HepG2 (cell line): ENCODE data around the gene UXS1. TPM values are rescaled to one million over a fixed set of nuclear protein-coding genes. Genes with fewer than 3 reads are reported as not detected.

ENCODE experiments used
- ATAC-seq: fragments of 200-7000 bp; cut with Tn5 transposase; 3 replicates; pipeline ENCODE4 v1.9.1; 2020; ENCODE audit warnings: mild to moderate bottlenecking, moderate library complexity
- BruUV-seq: library from RNA; stranded (reverse); fragments of 400-500 nt; replicated peaks from 2 replicates; lab custom pipeline; 2021; lab: Mats Ljungman, UMichigan
- CTCF ChIA-PET: fragments of 300-600 bp; formaldehyde crosslinking; extraction: SDS; loops from one replicate; lab custom pipeline; 2021; ENCODE audit warnings: low total read pairs, inconsistent platforms, low intra/inter-chr PET ratio; lab: Yijun Ruan, JAX
- POLR2A ChIA-PET: fragments of 350-600 bp; sonication (Branson Sonifier 250); formaldehyde crosslinking; loops from one replicate; lab custom pipeline; 2020; ENCODE audit warnings: antibody characterized with exemption, inconsistent platforms; lab: Yijun Ruan, JAX
- DNase-seq: peaks from one replicate; pipeline ENCODE4 v3.0.0-alpha.2; 2015; ENCODE audit warnings: low spot score
- FAIRE-seq: peaks from 3 replicates; lab custom pipeline; 2011; peaks lifted over from hg19 to GRCh38; lab: Jason Lieb, UNC
- H2AFZ ChIP-seq: one replicate; pipeline ENCODE4 v1.6.1; 2011; ENCODE audit warnings: low read length, inconsistent platforms
- H3K27ac ChIP-seq: fragments of 300-600 bp; 3 replicates; pipeline ENCODE4 v1.8.0; 2011; ENCODE audit warnings: mixed run types, mild to moderate bottlenecking, mixed read lengths, low read length, inconsistent platforms; ENCODE audit not compliant: insufficient read depth; ENCODE audit errors: extremely low read length
- H3K27me3 ChIP-seq, 2 experiments: fragments of 200-600 bp in 1 of 2; 2 replicates in 1 of 2; 3 replicates in 1 of 2; pipeline versions ENCODE4 v1.6.0 to v1.8.0; 2011; ENCODE audit warnings: low read length in 2 of 2, mild to moderate bottlenecking in 2 of 2, moderate library complexity in 2 of 2, inconsistent platforms in 1 of 2; ENCODE audit not compliant: insufficient read depth in 2 of 2, control insufficient read depth in 1 of 2
- H3K36me3 ChIP-seq, 2 experiments: fragments of 200-600 bp in 1 of 2; replicated peaks in 1 of 2; 2 replicates in 1 of 2; 3 replicates in 1 of 2; pipeline versions ENCODE4 v1.5.1 to v1.8.0; 2011; ENCODE audit warnings: low read length in 2 of 2, inconsistent platforms in 1 of 2; ENCODE audit not compliant: insufficient read depth in 2 of 2, control insufficient read depth in 1 of 2
- H3K4me1 ChIP-seq: 2 replicates; pipeline ENCODE4 v1.5.1; 2012; ENCODE audit warnings: low read length, inconsistent platforms; ENCODE audit not compliant: insufficient read depth
- H3K4me2 ChIP-seq: 2 replicates; pipeline ENCODE4 v1.6.0; 2011; ENCODE audit warnings: low read depth, low read length, inconsistent platforms
- H3K4me3 ChIP-seq, 3 experiments: fragments of 200-600 bp in 1 of 3; sonication (generic), shearing (Covaris generic) in 1 of 3; replicated peaks in 1 of 3; 2 replicates each; pipeline ENCODE4 v1.5.1; 2011 to 2016; ENCODE audit warnings: low read length in 3 of 3, inconsistent platforms in 2 of 3, low read depth in 2 of 3, mild to moderate bottlenecking in 2 of 3, control low read depth in 1 of 3, mixed read lengths in 1 of 3; ENCODE audit not compliant: insufficient read depth in 1 of 3
- H3K79me2 ChIP-seq: one replicate; pipeline ENCODE4 v1.6.1; 2011; ENCODE audit warnings: low read length, inconsistent platforms; ENCODE audit not compliant: insufficient read depth
- H3K9ac ChIP-seq: 2 replicates; pipeline ENCODE4 v1.6.0; 2011; ENCODE audit warnings: mild to moderate bottlenecking, low read depth, low read length, inconsistent platforms; ENCODE audit not compliant: insufficient read depth
- H3K9me3 ChIP-seq: 2 replicates; pipeline ENCODE4 v1.5.1; 2012; ENCODE audit warnings: mild to moderate bottlenecking, low read length
- H4K20me1 ChIP-seq: 2 replicates; pipeline ENCODE4 v1.6.0; 2011; ENCODE audit warnings: inconsistent platforms, mild to moderate bottlenecking, low read length, moderate library complexity; ENCODE audit not compliant: insufficient read depth
- DPF2 ChIP-seq: sonication (generic); formaldehyde crosslinking; IDR thresholded peaks from 2 replicates; pipeline ENCODE4 v1.4.0; 2020; ENCODE audit warnings: mild to moderate bottlenecking, low read depth, missing genetic modification reagents, borderline replicate concordance
- FOXK1 ChIP-seq: sonication (generic); formaldehyde crosslinking; IDR thresholded peaks from 2 replicates; pipeline ENCODE4 v1.4.0; 2020; ENCODE audit warnings: low read depth, missing genetic modification reagents, borderline replicate concordance
- MAFF ChIP-seq: IDR thresholded peaks from 2 replicates; pipeline ENCODE4 v1.6.1; 2011; ENCODE audit warnings: low read depth, low read length, improper control_type of control experiment
- THAP11 ChIP-seq: IDR thresholded peaks from 2 replicates; pipeline ENCODE4 v1.6.1; 2016; ENCODE audit warnings: missing biosample characterization, missing genetic modification reagents
- ZNF572 ChIP-seq: sonication (generic); formaldehyde crosslinking; IDR thresholded peaks from 2 replicates; pipeline ENCODE4 v1.5.1; 2020; ENCODE audit warnings: mild to moderate bottlenecking, missing genetic modification reagents
- ZNF841 ChIP-seq: sonication (generic); formaldehyde crosslinking; IDR thresholded peaks from 2 replicates; pipeline ENCODE4 v1.8.1; 2023; ENCODE audit warnings: missing genetic modification reagents, borderline replicate concordance
- WGBS: methylation state at CpG from one replicate; pipeline ENCODE4 v1.1.6; 2017; ENCODE audit warnings: low lambda C conversion rate; 5-methylcytosine and 5-hydroxymethylcytosine counted together
- in situ Hi-C: cut with HindIII; loops from 2 replicates; pipeline ENCODE4 v1.10.0; 2017; ENCODE audit warnings: low pct_unique_long_range_greater_than_20kb; ENCODE audit not compliant: extremely low pct_ligation_motif_present
- intact Hi-C: fragments of 100-400 bp; cut with micrococcal nuclease; formaldehyde crosslinking; loops from one replicate; pipeline ENCODE4 v1.10.0; 2022; ENCODE audit not compliant: unreplicated experiment
- polyA plus RNA-seq, 8 experiments: library from polyadenylated mRNA; depleted of rRNA in 3 of 8; stranded (reverse) in 7 of 8; unstranded in 1 of 8; fragments of >200 nt; fragmentation: Illumina TruSeq in 4 of 8; extraction: Trizol in 4 of 8; gene quantifications; 2 replicates each; pipeline versions ENCODE4 v1.2.1 to v1.2.3, GENCODE V29; 2011 to 2016; ENCODE audit warnings: low read depth in 4 of 8, missing spikeins in 1 of 8, mixed read lengths in 1 of 8; ENCODE audit not compliant: insufficient read depth in 1 of 8
- total RNA-seq, 5 experiments: library from RNA; depleted of rRNA; stranded (reverse); fragments of >200 nt; fragmentation: Illumina TruSeq; extraction: Trizol; gene quantifications; 2 replicates each; pipeline ENCODE4 v1.2.3, GENCODE V29; 2016; ENCODE audit warnings: low read depth in 1 of 5
- TF ChIP-seq, protein P1 (sequence below): sonication (generic); formaldehyde crosslinking; IDR thresholded peaks from 2 replicates; pipeline ENCODE4 v1.4.0; 2020; ENCODE audit warnings: missing genetic modification reagents, borderline replicate concordance
- TF ChIP-seq, protein P2 (sequence below): IDR thresholded peaks from 2 replicates; pipeline ENCODE4 v1.6.1; 2016; ENCODE audit warnings: missing biosample characterization, missing genetic modification reagents, low read depth
- TF ChIP-seq, protein P3 (sequence below): sonication (generic); formaldehyde crosslinking; IDR thresholded peaks from 2 replicates; pipeline ENCODE4 v1.5.0; 2020; ENCODE audit warnings: missing genetic modification reagents
- TF ChIP-seq, protein P4 (sequence below): sonication (generic); formaldehyde crosslinking; IDR thresholded peaks from 2 replicates; pipeline ENCODE4 v1.4.0; 2020; ENCODE audit warnings: missing genetic modification reagents
- TF ChIP-seq, protein P5 (sequence below): sonication (generic); formaldehyde crosslinking; IDR thresholded peaks from 2 replicates; pipeline ENCODE4 v1.4.0; 2020; ENCODE audit warnings: missing genetic modification reagents, mild to moderate bottlenecking, borderline replicate concordance

UXS1 gene
- total and polyA plus RNA-seq, 2 of the 13 experiments (the other 11 are each of a cell fraction or from before 2014, with no cell fraction given) = 53.3 to 110 TPM

DNA sequence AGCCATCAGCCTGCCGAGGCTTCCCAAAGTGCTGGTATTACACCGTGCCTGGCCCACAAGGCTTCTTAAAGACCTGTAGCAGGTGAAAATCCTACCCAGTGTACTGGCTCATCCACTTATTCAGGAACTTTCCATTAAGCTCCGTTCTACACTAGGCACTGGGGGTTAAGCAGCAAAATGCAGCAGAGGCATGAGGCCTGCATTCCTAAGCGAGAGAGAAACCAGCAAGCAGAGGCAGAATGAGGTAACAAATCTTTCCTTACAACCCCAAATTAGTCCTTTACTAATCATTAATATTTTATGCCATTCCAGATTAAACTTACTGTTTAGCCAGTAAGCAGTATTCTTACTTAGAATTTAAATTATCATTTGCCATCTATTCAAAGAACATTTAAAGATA is 32.8 kb downstream of the UXS1 start:
- peaks cover 1% of the 10 kb centered on the region; the same call in 1 of the 2 replicates for H3K4me1 ChIP-seq
- in situ Hi-C loops = no loop called here
- no peak overlapping the region for H3K4me3 ChIP-seq
- H3K4me2 ChIP-seq = no peak overlapping the region
- H3K27me3 ChIP-seq = no peaks in the 10 kb centered on the region
- H4K20me1 ChIP-seq = no peaks in the 10 kb centered on the region
- no TSS peak for BruUV-seq
- H3K9me3 ChIP-seq = no peaks in the 10 kb centered on the region
- WGBS = 97% methylated on average over 4 of the region's 4 CpGs
- no peak for DNase-seq
- H3K9ac ChIP-seq = no peak overlapping the region
- H3K27ac ChIP-seq = no peak overlapping the region
- TF ChIP-seq THAP11 (CRISPR knock-in tag) = no peak
- TF ChIP-seq, protein P1, sequence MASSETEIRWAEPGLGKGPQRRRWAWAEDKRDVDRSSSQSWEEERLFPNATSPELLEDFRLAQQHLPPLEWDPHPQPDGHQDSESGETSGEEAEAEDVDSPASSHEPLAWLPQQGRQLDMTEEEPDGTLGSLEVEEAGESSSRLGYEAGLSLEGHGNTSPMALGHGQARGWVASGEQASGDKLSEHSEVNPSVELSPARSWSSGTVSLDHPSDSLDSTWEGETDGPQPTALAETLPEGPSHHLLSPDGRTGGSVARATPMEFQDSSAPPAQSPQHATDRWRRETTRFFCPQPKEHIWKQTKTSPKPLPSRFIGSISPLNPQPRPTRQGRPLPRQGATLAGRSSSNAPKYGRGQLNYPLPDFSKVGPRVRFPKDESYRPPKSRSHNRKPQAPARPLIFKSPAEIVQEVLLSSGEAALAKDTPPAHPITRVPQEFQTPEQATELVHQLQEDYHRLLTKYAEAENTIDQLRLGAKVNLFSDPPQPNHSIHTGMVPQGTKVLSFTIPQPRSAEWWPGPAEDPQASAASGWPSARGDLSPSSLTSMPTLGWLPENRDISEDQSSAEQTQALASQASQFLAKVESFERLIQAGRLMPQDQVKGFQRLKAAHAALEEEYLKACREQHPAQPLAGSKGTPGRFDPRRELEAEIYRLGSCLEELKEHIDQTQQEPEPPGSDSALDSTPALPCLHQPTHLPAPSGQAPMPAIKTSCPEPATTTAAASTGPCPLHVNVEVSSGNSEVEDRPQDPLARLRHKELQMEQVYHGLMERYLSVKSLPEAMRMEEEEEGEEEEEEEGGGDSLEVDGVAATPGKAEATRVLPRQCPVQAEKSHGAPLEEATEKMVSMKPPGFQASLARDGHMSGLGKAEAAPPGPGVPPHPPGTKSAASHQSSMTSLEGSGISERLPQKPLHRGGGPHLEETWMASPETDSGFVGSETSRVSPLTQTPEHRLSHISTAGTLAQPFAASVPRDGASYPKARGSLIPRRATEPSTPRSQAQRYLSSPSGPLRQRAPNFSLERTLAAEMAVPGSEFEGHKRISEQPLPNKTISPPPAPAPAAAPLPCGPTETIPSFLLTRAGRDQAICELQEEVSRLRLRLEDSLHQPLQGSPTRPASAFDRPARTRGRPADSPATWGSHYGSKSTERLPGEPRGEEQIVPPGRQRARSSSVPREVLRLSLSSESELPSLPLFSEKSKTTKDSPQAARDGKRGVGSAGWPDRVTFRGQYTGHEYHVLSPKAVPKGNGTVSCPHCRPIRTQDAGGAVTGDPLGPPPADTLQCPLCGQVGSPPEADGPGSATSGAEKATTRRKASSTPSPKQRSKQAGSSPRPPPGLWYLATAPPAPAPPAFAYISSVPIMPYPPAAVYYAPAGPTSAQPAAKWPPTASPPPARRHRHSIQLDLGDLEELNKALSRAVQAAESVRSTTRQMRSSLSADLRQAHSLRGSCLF (CRISPR knock-in tag) = no peak
- TF ChIP-seq, protein P2, sequence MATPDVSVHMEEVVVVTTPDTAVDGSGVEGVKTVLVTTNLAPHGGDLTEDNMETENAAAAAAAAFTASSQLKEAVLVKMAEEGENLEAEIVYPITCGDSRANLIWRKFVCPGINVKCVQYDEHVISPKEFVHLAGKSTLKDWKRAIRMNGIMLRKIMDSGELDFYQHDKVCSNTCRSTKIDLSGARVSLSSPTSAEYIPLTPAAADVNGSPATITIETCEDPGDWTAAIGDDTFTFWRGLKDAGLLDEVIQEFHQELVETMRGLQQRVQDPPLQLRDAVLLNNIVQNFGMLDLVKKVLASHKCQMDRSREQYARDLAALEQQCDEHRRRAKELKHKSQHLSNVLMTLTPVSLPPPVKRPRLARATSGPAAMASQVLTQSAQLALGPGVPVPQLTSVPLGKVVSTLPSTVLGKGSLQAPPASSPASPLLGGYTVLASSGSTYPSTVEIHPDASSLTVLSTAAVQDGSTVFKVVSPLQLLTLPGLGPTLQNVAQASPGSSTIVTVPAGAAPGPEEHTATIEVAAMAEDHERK (CRISPR knock-in tag) = no peak
- TF ChIP-seq, protein P3, sequence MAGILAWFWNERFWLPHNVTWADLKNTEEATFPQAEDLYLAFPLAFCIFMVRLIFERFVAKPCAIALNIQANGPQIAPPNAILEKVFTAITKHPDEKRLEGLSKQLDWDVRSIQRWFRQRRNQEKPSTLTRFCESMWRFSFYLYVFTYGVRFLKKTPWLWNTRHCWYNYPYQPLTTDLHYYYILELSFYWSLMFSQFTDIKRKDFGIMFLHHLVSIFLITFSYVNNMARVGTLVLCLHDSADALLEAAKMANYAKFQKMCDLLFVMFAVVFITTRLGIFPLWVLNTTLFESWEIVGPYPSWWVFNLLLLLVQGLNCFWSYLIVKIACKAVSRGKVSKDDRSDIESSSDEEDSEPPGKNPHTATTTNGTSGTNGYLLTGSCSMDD (CRISPR knock-in tag) = no peak
- no peak for TF ChIP-seq DPF2 (CRISPR knock-in tag)
- TF ChIP-seq ZNF841 (CRISPR knock-in tag) = no peak
- no peak for TF ChIP-seq ZNF572 (CRISPR knock-in tag)
- TF ChIP-seq, protein P4, sequence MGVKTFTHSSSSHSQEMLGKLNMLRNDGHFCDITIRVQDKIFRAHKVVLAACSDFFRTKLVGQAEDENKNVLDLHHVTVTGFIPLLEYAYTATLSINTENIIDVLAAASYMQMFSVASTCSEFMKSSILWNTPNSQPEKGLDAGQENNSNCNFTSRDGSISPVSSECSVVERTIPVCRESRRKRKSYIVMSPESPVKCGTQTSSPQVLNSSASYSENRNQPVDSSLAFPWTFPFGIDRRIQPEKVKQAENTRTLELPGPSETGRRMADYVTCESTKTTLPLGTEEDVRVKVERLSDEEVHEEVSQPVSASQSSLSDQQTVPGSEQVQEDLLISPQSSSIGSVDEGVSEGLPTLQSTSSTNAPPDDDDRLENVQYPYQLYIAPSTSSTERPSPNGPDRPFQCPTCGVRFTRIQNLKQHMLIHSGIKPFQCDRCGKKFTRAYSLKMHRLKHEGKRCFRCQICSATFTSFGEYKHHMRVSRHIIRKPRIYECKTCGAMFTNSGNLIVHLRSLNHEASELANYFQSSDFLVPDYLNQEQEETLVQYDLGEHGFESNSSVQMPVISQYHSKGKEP (CRISPR knock-in tag) = no peak
- TF ChIP-seq MAFF = no peak
- TF ChIP-seq FOXK1 (CRISPR knock-in tag) = no peak
- TF ChIP-seq, protein P5, sequence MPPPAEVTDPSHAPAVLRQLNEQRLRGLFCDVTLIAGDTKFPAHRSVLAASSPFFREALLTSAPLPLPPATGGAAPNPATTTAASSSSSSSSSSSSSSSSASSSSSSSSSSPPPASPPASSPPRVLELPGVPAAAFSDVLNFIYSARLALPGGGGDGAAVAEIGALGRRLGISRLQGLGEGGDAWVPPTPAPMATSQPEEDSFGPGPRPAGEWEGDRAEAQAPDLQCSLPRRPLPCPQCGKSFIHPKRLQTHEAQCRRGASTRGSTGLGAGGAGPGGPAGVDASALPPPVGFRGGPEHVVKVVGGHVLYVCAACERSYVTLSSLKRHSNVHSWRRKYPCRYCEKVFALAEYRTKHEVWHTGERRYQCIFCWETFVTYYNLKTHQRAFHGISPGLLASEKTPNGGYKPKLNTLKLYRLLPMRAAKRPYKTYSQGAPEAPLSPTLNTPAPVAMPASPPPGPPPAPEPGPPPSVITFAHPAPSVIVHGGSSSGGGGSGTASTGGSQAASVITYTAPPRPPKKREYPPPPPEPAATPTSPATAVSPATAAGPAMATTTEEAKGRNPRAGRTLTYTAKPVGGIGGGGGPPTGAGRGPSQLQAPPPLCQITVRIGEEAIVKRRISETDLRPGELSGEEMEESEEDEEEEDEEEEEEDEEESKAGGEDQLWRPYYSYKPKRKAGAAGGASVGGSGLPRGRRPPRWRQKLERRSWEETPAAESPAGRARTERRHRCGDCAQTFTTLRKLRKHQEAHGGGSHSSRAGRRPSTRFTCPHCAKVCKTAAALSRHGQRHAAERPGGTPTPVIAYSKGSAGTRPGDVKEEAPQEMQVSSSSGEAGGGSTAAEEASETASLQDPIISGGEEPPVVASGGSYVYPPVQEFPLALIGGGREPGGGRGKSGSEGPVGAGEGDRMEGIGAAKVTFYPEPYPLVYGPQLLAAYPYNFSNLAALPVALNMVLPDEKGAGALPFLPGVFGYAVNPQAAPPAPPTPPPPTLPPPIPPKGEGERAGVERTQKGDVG = no peak
- peaks cover 3% of the 10 kb centered on the region for H3K79me2 ChIP-seq
- intact Hi-C loops = no loop called here
- ChIA-PET POLR2A (no interaction called here), CTCF (no interaction called here)
- H2AFZ ChIP-seq = no peak overlapping the region
- peaks cover 23 to 72% of the 10 kb centered on the region in 2 experiments for H3K36me3 ChIP-seq
- no peak for FAIRE-seq
- no peak for ATAC-seq
